ENCODE measurements around the gene NLRP3.
"Not testable (repeated sequence)": the region's sequence is repeated elsewhere in the genome, so short reads cannot be mapped to it uniquely, and the experiment has no call there.

NLRP3 gene

GRCh38 chr1:247392088-247392487, 23.9 kb upstream of the NLRP3 start:
- no peak for DNase-seq

DNA sequence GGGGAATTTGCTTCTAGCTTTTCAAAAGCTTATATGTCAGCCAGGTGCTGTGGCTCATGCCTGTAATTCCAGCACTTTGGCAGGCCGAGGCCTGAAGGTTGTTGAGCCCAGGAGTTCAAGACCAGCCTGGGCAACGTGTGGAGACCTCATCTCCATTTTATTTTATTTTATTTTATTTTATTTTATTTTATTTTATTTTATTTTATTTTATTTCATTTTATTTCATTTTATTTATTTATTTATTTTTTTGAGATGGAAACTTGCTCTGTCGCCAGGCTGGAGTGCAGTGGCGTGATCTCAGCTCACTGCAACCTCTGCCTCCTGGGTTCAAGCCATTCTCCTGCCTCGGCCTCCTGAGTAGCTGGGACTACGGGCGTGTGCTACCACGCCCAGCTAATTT, 20.9 kb upstream of the NLRP3 start:
- not testable (repeated sequence) for DNase-seq

GRCh38 chr1:247400685-247401084, 15.3 kb upstream of the NLRP3 start:
- no peak for DNase-seq

GRCh38 chr1:247401310-247402119, 14.5 kb upstream of the NLRP3 start:
- DNase-seq = no peak

- no peak for DNase-seq
Measured at GRCh38 chr1:247402120-247402675, 13.8 kb upstream of the NLRP3 start.

GRCh38 chr1:247406014-247406656, 9.8 kb upstream of the NLRP3 start:
- DNase-seq = no peak

DNA sequence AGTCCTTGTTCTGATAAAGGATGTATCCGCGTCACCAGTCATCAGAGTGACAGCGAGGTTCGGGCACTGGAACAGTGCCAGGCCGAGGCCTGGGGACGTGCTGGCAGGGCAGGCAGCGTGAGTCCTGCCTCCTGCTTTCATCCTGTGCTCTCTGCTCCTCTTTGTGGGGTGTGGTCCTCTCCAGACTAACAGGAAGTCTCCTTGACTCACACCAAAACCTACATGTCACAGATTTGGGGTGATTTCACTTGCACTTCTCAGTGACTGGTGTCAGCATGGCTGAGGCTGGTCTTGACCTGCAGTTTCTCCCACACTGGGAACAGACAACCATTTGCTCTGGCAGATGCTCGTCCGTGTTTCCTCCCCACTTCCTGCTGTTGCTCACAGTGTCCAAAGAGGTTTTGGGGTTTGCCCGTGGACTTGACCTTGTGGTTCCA, 8.8 kb upstream of the NLRP3 start:
- DNase-seq = peak; percentile 78

- DNase-seq = no peak
Measured at GRCh38 chr1:247408100-247408499, 7.9 kb upstream of the NLRP3 start.

DNA sequence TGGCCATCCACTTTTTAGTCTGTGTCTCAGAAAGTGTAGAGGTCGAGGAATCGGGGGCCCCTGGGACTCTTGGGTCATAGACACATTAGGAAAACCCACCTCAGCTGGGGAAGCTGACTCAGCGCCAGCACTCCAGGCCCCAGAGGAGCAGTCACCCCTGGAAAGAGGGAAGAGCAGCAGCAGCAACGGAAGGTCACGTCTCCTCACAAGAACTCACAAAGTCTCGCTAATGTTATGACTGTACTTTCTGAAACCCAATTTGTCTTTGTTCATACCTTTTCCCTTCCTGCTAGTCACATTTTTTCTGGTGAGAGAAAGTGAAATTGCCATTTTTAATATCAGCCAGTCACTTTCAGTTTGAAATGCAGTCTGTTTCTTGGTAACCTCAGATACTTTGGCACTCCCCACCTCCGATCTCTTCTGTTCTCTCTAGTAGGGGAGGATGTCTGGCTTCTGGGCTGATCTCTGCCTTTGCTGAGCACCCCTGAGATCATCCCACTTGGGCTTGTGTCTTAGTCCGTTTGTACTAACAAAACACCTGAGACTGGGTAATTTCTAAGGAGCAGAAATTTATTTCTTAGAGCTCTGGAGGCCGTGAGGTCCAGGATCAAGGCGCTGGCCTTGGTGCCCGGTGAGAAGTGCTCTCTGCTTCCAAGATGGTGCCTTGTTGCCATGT, 6.0 kb upstream of the NLRP3 start:
- DNase-seq = no peak

DNA sequence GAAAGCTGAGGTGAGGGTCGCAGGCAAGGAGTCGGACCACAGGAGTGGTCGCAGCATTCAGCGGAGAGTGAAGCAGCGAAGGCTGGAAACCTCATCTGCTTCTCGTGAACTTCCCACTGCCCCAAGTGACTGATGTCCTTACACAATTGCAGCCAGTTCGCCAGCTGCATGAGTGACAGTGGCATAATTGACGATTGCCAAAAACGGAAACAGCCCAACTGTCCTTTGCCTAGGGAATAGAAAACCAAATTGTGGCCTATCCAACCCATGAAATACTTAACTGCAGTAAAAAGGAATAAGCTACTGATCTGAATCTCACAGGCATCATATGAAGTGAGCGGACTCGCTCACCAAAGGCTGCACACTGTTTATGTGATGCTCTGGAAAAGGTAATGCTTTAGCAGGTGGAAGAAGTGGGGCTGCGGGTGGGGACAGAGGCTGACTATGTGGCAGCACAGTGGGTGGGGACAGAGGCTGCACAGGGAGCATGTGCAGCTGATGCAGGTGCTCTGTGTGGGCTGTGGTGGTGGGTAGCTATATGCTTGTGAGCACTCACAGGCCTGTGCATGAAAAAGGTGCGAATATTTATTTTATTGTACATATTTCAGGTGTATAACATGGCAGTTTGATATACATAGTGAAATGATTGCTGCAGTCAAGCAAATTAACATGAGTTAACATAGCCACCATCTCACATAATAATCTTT, 4.2 kb upstream of the NLRP3 start:
- peak; percentile 78 for DNase-seq

DNA sequence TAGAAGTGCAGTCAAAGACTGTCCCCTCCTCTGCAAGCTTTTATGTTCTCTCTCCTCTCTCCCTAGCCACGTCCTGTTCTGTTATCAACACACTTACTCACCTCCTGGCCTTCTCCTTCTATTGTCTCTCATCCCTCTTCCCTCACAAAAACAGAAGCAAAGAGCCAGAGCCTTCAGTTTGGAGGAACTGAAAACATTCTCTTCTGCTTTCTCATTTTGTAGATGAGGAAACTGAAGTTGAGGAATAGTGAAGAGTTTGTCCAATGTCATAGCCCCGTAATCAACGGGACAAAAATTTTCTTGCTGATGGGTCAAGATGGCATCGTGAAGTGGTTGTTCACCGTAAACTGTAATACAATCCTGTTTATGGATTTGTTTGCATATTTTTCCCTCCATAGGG, 1.9 kb downstream of the NLRP3 start:
- no peak for DNase-seq

GRCh38 chr1:247419336-247419735, 3.4 kb downstream of the NLRP3 start:
- DNase-seq = peak; percentile 38

DNA sequence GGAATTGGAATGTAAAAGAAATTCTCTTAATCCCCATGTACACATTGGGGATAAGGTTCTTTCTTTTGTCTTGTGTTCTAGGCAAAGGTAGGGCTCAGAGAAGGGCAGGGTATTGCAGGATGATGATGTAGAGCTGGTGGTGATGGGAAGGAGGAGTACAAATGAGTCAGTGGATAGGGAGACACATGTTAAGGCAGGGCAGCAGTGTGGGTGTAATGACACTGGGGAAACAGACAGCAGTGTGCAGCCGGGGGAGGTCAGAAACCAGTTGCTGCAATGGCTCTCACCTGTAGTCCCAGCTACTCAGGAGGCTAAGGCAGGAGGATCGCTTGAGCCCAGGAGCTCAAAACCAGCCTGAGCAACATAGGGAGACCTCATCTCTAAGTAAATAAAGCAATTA, 5.1 kb downstream of the NLRP3 start:
- no peak for DNase-seq

GRCh38 chr1:247429496-247429895, 13.5 kb downstream of the NLRP3 start:
- no peak for DNase-seq

DNA sequence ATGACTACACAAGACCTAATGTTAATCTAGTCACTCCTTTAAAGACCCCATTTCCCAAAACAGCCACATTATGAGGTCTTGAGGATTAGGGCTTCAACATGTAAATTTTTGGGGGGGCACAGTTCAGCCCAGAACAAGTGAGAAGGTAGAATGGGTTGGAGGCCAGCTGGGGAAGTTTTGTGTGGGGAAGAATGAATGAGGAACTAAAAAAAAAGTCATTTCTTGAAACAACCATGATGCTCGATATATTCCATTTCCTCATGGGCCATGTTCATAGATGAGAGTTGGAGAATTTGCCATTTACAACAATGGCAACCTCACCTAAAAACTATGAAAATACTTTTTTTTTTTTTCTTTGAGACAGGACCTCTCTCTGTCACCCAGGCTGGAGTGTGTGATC, 14.5 kb downstream of the NLRP3 start:
- no peak for DNase-seq

DNA sequence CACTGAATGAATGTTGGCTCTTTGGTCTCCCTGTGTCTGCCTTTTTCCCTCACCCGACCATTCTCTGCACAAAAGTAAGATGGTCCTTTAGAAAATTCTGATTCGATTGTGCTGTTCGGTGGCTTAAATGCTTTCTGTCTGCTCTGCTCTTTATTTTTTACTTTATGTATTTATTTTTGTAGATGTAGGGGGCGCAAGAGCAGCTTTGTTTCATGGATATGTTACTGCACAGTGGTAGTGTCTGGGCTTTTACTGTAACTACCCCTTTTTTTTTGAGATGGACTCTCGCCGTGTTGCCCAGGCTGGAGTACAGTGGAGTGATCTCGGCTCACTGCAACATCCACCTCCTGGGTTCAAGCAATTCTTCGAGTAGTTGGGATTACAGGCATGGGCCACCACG, 15.7 kb downstream of the NLRP3 start:
- peak; percentile 54 for DNase-seq

GRCh38 chr1:247434005-247434404, 18.0 kb downstream of the NLRP3 start:
- no peak for DNase-seq

- no peak for DNase-seq
Measured at GRCh38 chr1:247435030-247435758, 19.2 kb downstream of the NLRP3 start.

DNA sequence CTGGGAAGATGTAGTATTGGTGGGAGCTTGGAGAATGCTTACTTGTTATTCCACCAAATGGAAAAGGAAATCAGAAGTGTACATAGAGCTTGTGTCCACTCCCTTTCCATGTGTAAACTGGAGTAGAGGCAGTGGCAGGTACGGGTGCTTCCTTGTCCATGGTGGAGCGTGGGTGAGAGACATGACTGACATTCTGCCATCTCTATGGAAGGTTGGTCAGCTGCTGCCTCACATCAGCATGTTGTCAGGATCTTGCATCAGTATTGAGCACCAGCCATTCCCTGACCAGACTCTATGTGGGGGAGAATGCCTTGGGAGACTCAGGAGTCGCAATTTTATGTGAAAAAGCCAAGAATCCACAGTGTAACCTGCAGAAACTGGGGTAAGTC, 19.8 kb downstream of the NLRP3 start:
- DNase-seq = no peak

- DNase-seq = no peak
Measured at GRCh38 chr1:247437551-247438505, 21.9 kb downstream of the NLRP3 start.

DNA sequence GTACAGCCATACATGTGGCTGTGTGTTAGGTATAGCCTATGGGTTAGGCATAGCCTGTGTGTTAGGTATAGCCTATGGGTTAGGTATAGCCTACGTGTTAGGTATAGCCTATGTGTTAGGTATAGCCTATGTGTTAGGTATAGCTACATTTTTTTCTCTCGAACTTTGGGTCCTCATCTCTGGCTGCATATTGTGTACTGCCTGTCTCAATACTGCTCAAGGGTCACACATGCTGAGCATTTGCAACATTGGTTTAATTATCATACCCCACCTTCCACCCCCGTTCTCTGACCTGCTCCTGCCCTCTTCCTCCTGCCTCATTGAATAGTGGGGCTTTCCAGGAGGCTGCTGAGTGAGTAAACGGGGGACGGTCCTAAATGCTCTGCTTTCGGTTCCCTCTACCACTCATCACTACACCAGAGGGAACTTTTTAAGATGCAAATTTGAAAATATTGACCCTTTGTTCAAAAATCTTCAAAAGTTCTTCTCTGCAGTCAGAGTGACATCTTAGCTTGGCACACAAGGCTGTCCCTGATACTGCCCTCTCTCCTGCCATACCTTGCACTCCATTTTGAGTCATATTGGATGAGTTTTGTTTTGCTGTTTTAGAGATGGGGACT, 24.1 kb downstream of the NLRP3 start:
- no peak for DNase-seq

Measured in hematopoietic multipotent progenitor cell treated with erythropoietin and hydrocortisone succinate and interleukin-3 and kit ligand, for 4 days (in vitro differentiated cells).